ENCODE data around the gene EXOC3L1. TPM values are rescaled to one million over a fixed set of nuclear protein-coding genes. Genes with fewer than 3 reads are reported as not detected.

The EXOC3L1 gene
- total and polyA plus RNA-seq, 7 experiments from 2014 or later: 0.58 to 0.73 TPM; not detected in 5

DNA sequence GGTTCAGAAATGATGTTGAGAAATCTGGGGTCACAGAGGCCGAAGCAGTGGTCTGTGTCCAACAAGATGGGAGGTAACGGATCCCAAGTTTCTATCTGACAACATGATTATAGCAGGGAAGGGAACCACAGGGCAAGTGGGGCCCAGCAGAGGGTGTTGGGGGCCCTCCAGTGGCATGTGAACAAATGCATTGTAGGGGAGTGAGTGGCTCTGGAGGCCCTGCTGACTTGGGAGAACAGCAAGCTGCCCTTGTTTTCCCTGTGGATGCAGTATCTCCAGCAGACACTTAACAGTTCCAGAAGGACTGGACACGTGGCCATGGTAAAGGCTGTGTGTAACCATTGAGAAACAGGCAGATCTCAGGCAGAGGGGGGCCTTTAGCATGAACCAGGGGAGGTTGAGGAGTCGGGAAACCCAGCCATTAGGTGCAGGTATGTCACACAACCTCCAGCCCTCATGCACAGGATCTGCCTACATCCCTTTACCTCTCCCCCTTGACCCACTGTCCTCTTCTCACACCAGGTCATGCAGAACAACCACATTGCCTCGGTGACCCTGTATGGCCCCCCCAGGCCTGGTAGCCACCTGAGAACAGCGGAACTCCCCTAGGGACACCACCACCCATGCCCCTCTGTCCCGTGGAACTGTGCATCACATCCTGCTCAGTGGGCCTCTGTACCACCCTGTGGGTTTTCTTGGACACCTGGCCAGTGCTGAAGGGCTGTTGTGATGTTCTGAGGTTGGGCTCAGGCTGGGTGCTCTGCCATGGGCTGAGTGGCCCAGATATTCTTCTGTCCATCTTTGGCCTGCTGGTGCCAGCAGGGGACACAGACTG lies 43.2 kb downstream of the EXOC3L1 start:
- Mint-ChIP-seq H3K27me3 (peaks cover 0 to 9% (median 4%) of the 10 kb centered on the region in 5 donors), H3K4me3 (peak overlapping the region in 1 of 10 donors; percentile 25), H3K36me3 (peaks cover 5 to 64% (median 42%) of the 10 kb centered on the region in 5 donors), H3K9me3 (peaks cover 0 to 2% (median 0%) of the 10 kb centered on the region in 11 donors), H3K27ac (no peak overlapping the region), H3K4me1 (peaks cover 0 to 16% (median 3%) of the 10 kb centered on the region in 7 donors)
- peaks cover 0 to 4% of the 10 kb centered on the region in 2 donors for H3K4me1 ChIP-seq (ENCODE audit: control insufficient read depth in 2 of 2, insufficient read depth in 2 of 2, low read length in 2 of 2)
- H3K9me3 ChIP-seq (ENCODE audit: control insufficient read depth in 2 of 3, low read length in 3 of 3): no peaks in the 10 kb centered on the region
- ATAC-seq: no peak
- intact Hi-C loops (cut with micrococcal nuclease): no loop called here
- ChIA-PET POLR2A (no interaction called here), CTCF (interaction anchor here (0.6 kb wide), 1 partner anchor 172 kb away, joined by 3 read pairs; no protein-coding TSS in a partner anchor)
- no peak for DNase-seq
- peaks cover 5 to 60% (median 8%) of the 10 kb centered on the region in 3 experiments for H3K36me3 ChIP-seq (ENCODE audit: control insufficient read depth in 2 of 3, insufficient read depth in 3 of 3, low read length in 3 of 3)
- no peaks in the 10 kb centered on the region for H3K27me3 ChIP-seq (ENCODE audit: control insufficient read depth in 2 of 2, insufficient read depth in 2 of 2, low read length in 2 of 2)
- H3K4me3 ChIP-seq (ENCODE audit: low read length): no peak overlapping the region
- H3K27ac ChIP-seq (ENCODE audit: low read depth, low read length): no peak overlapping the region

- Mint-ChIP-seq H3K36me3 (peaks cover 7 to 72% (median 48%) of the 10 kb centered on the region in 5 donors), H3K27ac (no peak overlapping the region), H3K4me1 (peaks cover 0 to 8% (median 2%) of the 10 kb centered on the region in 7 donors), H3K9me3 (peaks cover 0 to 2% (median 0%) of the 10 kb centered on the region in 11 donors), H3K4me3 (no peak overlapping the region), H3K27me3 (peaks cover 0 to 9% (median 4%) of the 10 kb centered on the region in 5 donors)
- ChIA-PET CTCF (interaction anchor here (0.8 kb wide), 1 partner anchor 170 kb away, joined by 3 read pairs; no protein-coding TSS in a partner anchor), POLR2A (no interaction called here)
- H3K36me3 ChIP-seq (ENCODE audit: control insufficient read depth in 2 of 3, insufficient read depth in 3 of 3, low read length in 3 of 3): peaks cover 9 to 70% (median 10%) of the 10 kb centered on the region in 3 experiments
- no peak overlapping the region for H3K27ac ChIP-seq (ENCODE audit: low read depth, low read length)
- no peaks in the 10 kb centered on the region for H3K9me3 ChIP-seq (ENCODE audit: control insufficient read depth in 2 of 3, low read length in 3 of 3)
- H3K27me3 ChIP-seq (ENCODE audit: control insufficient read depth in 2 of 2, insufficient read depth in 2 of 2, low read length in 2 of 2): no peaks in the 10 kb centered on the region
- no peak for DNase-seq
- no peaks in the 10 kb centered on the region for H3K4me1 ChIP-seq (ENCODE audit: control insufficient read depth in 2 of 2, insufficient read depth in 2 of 2, low read length in 2 of 2)
- no peak for ATAC-seq
- intact Hi-C loops (cut with micrococcal nuclease): no loop called here
- H3K4me3 ChIP-seq (ENCODE audit: low read length): no peak overlapping the region
Observed at GRCh38 chr16:67145746-67146145, 44.2 kb downstream of the EXOC3L1 start.

DNA sequence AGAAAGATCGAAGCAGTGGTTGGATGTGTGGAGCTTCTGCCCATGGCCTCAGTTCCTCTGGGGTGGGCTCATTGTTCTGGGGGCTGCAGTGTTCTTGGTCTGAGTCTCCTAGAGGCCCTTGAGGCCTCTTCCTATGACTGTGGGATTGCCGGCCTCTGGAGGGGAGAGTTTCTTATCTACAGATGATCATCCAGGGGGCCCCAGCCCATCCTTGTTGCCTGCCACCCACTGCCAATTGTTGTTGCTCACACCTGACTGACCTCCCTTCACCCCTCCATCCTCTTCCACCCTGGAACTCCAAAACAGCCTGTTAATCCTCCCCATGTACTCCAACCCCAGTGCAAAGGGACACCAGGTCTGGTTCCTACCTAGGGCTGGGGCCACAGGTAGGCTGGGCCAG lies 45.0 kb downstream of the EXOC3L1 start:
- Mint-ChIP-seq H3K4me3 (no peak overlapping the region), H3K36me3 (peaks cover 8 to 80% (median 56%) of the 10 kb centered on the region in 5 donors), H3K9me3 (peaks cover 0 to 2% (median 0%) of the 10 kb centered on the region in 11 donors), H3K27me3 (peaks cover 0 to 9% (median 4%) of the 10 kb centered on the region in 5 donors), H3K27ac (no peak overlapping the region), H3K4me1 (peaks cover 0 to 8% (median 2%) of the 10 kb centered on the region in 7 donors)
- H3K27me3 ChIP-seq (ENCODE audit: control insufficient read depth in 2 of 2, insufficient read depth in 2 of 2, low read length in 2 of 2): no peaks in the 10 kb centered on the region
- no peak for DNase-seq
- CTCF ChIA-PET: interaction anchor here (0.6 to 0.8 kb wide), 2 partner anchors 169 to 186 kb away, joined by 3 read pairs; no protein-coding TSS in a partner anchor
- no peak overlapping the region for H3K27ac ChIP-seq (ENCODE audit: low read depth, low read length)
- intact Hi-C loops (cut with micrococcal nuclease): no loop called here
- no peak for ATAC-seq
- H3K4me1 ChIP-seq (ENCODE audit: control insufficient read depth in 2 of 2, insufficient read depth in 2 of 2, low read length in 2 of 2): no peaks in the 10 kb centered on the region
- peaks cover 9 to 78% (median 18%) of the 10 kb centered on the region in 3 experiments for H3K36me3 ChIP-seq (ENCODE audit: control insufficient read depth in 2 of 3, insufficient read depth in 3 of 3, low read length in 3 of 3)
- POLR2A ChIA-PET: interaction anchor here (1.2 kb wide), 1 partner anchor 10 kb away, joined by 4 read pairs; no protein-coding TSS in a partner anchor
- no peaks in the 10 kb centered on the region for H3K9me3 ChIP-seq (ENCODE audit: control insufficient read depth in 2 of 3, low read length in 3 of 3)
- no peak overlapping the region for H3K4me3 ChIP-seq (ENCODE audit: low read length)

- Histone ChIP-seq H3K9me3 (ENCODE audit: control insufficient read depth in 2 of 3, low read length in 3 of 3) (no peaks in the 10 kb centered on the region), H3K4me1 (ENCODE audit: control insufficient read depth in 2 of 2, insufficient read depth in 2 of 2, low read length in 2 of 2) (no peaks in the 10 kb centered on the region), H3K27me3 (ENCODE audit: control insufficient read depth in 2 of 2, insufficient read depth in 2 of 2, low read length in 2 of 2) (no peaks in the 10 kb centered on the region), H3K4me3 (ENCODE audit: low read length) (no peak overlapping the region), H3K36me3 (ENCODE audit: control insufficient read depth in 2 of 3, insufficient read depth in 3 of 3, low read length in 3 of 3) (peaks cover 14 to 93% (median 18%) of the 10 kb centered on the region in 3 experiments), H3K27ac (ENCODE audit: low read depth, low read length) (no peak overlapping the region)
- no peak overlapping the region for H3K27ac Mint-ChIP-seq
- ATAC-seq (no peak), DNase-seq (no peak)
- H3K4me1 Mint-ChIP-seq: peaks cover 0 to 2% (median 0%) of the 10 kb centered on the region in 7 donors
- H3K36me3 Mint-ChIP-seq: peaks cover 3 to 84% (median 44%) of the 10 kb centered on the region in 5 donors
- ChIA-PET CTCF (interaction anchor here (0.6 to 1.2 kb wide), 2 partner anchors 16 to 23 kb away, joined by 3 to 5 read pairs; no protein-coding TSS in a partner anchor), POLR2A (no interaction called here)
- no peak overlapping the region for H3K4me3 Mint-ChIP-seq
- intact Hi-C loops (cut with micrococcal nuclease): no loop called here
- peaks cover 0 to 2% (median 0%) of the 10 kb centered on the region in 11 donors for H3K9me3 Mint-ChIP-seq
- no peaks in the 10 kb centered on the region for H3K27me3 Mint-ChIP-seq
Observed at GRCh38 chr16:67142342-67142741, 47.6 kb downstream of the EXOC3L1 start.

DNA sequence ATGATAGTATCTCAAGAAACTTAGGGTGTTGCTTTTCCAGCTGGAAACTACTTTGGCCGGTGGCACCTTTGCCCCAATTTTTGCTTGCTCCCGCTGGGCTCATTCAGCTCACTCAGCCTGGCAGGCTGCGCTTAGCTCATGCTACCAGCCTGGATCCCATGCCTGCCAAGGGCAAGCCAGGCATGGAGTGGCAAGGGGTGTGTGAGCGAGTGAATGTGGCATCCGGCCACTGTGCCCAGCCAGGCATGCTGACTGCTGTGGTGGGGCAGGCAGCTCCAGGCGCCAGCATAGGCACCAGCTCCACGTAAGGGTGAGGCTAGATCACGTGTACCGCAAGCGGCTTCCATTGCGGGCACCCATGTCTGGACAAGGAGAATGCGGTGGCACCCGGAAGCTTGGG lies 48.5 kb downstream of the EXOC3L1 start:
- Histone ChIP-seq H3K27me3 (ENCODE audit: control insufficient read depth in 2 of 2, insufficient read depth in 2 of 2, low read length in 2 of 2) (no peaks in the 10 kb centered on the region), H3K9me3 (ENCODE audit: control insufficient read depth in 2 of 3, low read length in 3 of 3) (no peaks in the 10 kb centered on the region), H3K36me3 (ENCODE audit: control insufficient read depth in 2 of 3, insufficient read depth in 3 of 3, low read length in 3 of 3) (peaks cover 14 to 93% (median 18%) of the 10 kb centered on the region in 3 experiments), H3K27ac (ENCODE audit: low read depth, low read length) (no peak overlapping the region), H3K4me3 (ENCODE audit: low read length) (no peak overlapping the region), H3K4me1 (ENCODE audit: control insufficient read depth in 2 of 2, insufficient read depth in 2 of 2, low read length in 2 of 2) (no peaks in the 10 kb centered on the region)
- no peak overlapping the region for H3K27ac Mint-ChIP-seq
- intact Hi-C loops (cut with micrococcal nuclease): no loop called here
- no peak for ATAC-seq
- H3K9me3 Mint-ChIP-seq: peaks cover 0 to 2% (median 0%) of the 10 kb centered on the region in 11 donors
- no peak for DNase-seq
- H3K36me3 Mint-ChIP-seq: peaks cover 3 to 75% (median 44%) of the 10 kb centered on the region in 5 donors
- POLR2A ChIA-PET: no interaction called here
- H3K4me1 Mint-ChIP-seq: peaks cover 0 to 2% (median 0%) of the 10 kb centered on the region in 7 donors
- no peak overlapping the region for H3K4me3 Mint-ChIP-seq
- CTCF ChIA-PET: interaction anchor here (0.6 to 2.6 kb wide), 3 partner anchors 13 to 477 kb away, joined by 3 to 14 read pairs (median 3); no protein-coding TSS in a partner anchor
- no peaks in the 10 kb centered on the region for H3K27me3 Mint-ChIP-seq

- intact Hi-C loops (cut with micrococcal nuclease): no loop called here
- ATAC-seq (no peak), DNase-seq (no peak)
- Mint-ChIP-seq H3K27me3 (no peaks in the 10 kb centered on the region), H3K27ac (no peak overlapping the region), H3K4me1 (peaks cover 0 to 2% (median 0%) of the 10 kb centered on the region in 7 donors), H3K36me3 (peaks cover 3 to 63% (median 34%) of the 10 kb centered on the region in 5 donors), H3K4me3 (no peak overlapping the region), H3K9me3 (no peaks in the 10 kb centered on the region)
- no peaks in the 10 kb centered on the region for H3K4me1 ChIP-seq (ENCODE audit: control insufficient read depth in 2 of 2, insufficient read depth in 2 of 2, low read length in 2 of 2)
- H3K36me3 ChIP-seq (ENCODE audit: control insufficient read depth in 2 of 3, insufficient read depth in 3 of 3, low read length in 3 of 3): peaks cover 15 to 90% (median 18%) of the 10 kb centered on the region in 3 experiments
- no peaks in the 10 kb centered on the region for H3K9me3 ChIP-seq (ENCODE audit: control insufficient read depth in 2 of 3, low read length in 3 of 3)
- H3K27ac ChIP-seq (ENCODE audit: low read depth, low read length): no peak overlapping the region
- POLR2A ChIA-PET: interaction anchor here (0.6 kb wide), 1 partner anchor 1976 kb away, joined by 6 read pairs; no protein-coding TSS in a partner anchor
- no peaks in the 10 kb centered on the region for H3K27me3 ChIP-seq (ENCODE audit: control insufficient read depth in 2 of 2, insufficient read depth in 2 of 2, low read length in 2 of 2)
- H3K4me3 ChIP-seq (ENCODE audit: low read length): no peak overlapping the region
- CTCF ChIA-PET: no interaction called here
Observed at GRCh38 chr16:67137605-67138004, 52.3 kb downstream of the EXOC3L1 start.
